ENCODE data around the gene CBX5.
"Not testable (repeated sequence)": the region's sequence is repeated elsewhere in the genome, so short reads cannot be mapped to it uniquely, and the experiment has no call there.

Gene CBX5

DNA sequence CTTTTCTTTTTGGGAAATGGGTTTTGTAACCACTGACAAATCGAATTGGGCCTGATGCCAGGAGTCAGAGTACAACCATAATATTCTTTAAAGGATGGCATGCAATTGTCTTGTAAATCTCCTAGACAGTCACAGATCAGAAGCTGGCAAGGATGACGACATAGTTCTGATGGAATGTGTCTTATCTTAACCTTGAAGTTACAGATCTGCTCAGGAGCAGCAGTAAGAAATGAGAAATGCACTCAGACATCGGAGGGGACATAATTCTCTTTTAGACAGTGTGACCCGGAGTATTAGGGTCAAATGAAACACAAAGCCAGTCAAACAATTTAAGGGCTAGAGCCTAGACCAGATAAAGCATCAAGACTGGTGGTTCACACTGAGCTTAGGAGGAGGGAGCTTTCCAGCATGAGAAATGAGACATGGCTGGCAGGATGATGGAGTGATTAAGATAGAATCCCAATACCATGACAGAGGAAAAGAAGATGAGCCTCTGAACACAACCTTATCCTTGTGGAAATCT, 17.5 kb downstream of the CBX5 start:
- DNase-seq = no peak

DNA sequence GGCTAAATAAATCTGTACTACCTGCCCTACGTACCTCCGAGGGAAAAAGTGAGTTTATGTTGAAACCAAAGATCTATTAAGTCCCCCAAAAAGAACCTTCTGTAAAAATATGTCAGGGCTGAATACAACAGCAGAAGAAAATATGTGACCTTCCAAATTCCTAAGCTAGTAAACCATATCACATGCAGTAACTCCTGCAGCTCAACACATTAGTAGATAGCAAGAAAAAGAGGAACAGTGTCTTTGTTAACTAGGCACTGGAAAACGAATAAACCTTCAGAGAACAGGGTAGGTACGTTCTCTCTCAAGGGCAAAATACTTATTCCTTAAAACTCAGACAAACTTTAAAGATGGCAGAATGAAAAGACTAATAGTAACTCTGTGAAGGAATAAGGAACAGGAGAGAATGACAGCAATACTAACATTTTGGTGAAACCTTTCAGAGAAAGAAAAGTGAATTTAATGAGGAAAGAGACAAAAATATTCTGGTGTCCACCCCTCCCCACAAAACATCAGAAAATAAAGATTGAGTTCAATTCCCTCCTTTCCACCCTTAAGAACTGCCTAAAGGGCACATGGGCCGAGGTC, 18.0 kb downstream of the CBX5 start:
- DNase-seq = no peak

DNA sequence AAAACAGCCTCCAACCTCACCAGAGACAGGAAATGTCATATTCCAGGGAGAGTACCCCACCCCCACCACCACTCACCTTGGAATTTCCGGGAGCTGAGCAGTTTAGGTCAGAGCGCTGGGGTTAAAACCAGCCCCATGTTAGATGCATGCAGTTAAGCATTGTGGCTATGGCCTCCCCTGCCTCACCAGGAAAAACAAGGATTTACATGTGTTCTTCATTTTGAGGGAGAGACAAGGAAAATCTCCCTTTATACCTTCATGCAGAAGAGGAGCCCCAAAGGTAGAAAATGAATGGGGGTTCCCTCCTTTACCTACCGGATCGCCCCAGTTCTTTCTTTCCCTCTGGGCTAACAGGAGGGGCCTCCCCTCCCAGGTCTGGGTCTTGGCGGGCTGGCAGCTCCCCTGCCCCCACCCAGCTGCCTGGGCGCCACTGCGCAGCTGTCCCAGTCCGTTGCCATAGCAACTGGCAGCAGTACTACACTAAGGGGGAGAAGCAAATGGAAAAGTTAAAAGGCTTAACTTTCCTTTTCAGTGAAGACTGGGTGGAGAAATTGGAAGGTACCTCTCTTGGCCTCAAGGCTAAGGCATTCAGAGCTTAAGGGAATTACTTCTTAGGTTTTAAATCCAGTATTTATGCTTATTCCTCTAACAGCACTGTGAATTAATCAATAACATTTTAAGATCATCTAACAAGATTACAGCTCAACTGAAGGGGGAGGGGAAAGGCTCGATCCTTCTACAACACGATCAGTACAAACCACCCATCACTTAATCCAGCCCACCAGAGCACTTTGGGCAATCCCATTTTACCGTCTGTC, 20.5 kb downstream of the CBX5 start:
- peak; percentile 77 for DNase-seq

DNA sequence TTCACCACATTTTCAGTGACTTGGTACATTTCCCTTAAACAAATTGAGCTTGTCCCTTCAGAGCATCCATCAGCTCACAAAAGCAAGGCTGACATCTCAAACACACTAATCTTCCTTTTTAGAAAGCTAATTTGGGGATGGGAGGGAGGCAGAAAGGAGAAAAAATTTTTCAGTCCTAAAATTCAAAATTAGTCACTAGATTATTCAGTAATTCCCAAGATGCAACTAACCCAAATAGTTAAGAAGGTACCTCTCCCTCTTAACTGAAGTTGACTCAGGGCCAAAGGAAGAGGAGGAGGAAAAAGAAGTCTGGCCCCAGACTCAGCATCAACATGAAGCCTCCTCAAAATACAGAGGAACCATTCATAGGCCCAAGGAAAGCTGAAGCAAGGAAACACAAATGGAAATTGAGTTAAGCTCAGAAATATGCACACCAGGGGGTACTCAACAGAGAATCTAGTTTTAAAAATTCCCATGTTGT, 21.7 kb downstream of the CBX5 start:
- DNase-seq = no peak

DNA sequence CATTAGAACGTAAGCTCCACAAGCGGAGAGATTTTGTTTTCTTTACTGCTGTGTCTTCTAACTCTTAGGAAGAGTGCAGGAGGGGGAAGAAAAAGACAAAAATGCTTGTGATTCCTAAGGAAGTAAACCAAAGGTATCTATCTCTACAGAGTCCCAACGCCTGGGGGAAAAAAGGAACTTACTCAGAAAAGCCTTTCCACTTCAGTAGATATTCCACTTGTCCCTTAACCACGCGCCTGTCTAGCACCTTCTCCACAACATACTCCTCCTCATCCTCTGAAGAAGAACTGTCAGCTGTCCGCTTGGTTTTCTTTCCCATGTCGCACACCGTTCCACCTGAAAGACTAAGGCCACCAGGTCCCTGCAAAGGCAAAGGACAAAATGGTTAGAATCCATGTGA, 22.6 kb downstream of the CBX5 start:
- no peak for DNase-seq

DNA sequence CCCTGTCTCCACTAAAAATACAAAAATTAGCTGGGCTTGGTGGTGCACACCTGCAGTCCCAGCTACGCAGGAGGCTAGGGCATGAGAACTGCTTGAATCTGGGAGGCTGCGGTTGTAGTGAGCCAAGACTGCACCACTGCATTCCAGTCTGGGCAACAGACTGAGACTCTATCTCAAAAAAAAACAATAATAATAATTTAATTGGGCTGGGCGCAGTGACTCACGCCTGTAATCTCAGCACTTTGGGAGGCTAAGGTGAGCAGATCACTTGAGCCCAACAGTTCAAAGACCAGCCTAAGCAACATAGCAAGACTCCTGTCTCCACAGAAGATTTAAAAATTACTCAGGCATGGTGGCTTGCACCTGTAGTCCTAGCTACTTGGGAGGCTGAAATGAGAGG, 26.7 kb downstream of the CBX5 start:
- DNase-seq = no peak

DNA sequence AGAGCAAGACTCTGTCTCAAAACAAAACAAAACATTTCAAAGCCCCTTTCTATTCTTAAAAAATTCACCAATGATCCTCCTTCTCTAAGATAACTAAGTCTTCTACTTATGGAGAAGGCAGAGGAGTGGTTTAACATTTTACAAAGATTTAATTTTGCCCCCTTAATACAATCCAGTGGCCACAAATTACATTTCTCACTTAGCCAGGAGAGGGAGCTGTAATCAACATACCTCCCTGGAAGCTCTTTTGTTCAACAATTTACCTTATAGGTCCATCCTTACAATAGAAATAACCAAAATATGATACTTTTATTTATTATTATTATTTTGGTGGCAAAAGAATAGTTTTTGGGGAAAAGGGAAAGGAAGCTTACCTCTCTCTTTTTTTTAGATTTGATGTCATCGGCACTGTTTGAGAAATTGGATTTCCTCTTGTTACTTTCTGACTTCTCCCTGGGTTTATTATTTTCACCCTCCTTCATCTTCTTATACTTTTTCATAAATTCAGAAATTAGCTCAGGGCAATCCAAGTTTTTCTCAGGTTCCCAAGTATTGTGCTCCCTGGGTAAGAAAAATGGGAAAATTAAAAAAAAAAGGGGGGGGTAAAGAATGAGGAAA, 28.1 kb downstream of the CBX5 start:
- peak; percentile 47 for DNase-seq

DNA sequence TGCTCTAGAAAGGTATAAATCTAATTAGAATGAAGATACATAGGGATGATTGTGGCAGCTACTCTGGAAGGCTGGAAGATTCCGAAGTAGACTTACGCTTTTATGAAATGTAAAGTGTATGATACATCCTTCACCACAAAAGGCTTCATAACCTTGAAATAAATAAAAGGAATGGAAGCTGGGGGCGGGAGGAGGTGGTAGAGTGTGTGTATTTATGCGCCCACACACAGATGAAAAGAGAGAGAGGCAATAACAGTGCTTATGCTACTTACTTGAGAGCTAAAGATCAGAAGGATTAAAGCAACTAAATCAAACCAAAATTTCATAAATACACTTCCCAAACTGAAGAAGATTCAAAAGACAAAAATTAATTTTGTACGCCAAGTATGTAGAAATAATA, 30.4 kb downstream of the CBX5 start:
- no peak for DNase-seq

DNA sequence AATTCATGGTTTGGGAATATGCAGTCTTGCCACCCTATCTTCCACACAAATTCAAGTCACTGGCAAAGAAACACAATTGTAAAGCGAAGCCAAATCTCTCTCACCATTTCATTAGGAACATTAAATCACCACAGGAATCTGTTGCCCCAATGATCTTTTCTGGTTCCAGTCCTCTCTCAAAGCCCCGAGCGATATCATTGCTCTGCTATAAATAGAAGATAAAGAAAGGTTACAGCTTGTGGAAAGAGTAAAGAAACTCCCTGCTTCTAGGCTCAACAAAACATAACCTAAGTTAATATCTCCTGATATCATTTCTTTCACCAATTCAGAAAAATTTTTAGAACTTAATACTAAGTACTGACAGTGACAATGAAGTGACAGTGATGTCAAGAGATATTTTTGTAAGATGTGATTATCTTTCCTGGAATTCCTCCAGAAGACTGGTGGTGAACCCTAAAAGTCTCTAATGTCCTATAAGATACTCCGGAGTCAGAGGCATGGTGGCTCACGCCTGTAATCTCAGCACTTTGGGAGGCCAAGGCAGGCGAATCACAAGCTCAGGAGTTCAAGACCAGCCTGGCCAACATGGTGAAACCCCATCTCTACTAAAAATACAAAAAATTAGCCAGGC, 33.8 kb downstream of the CBX5 start:
- DNase-seq = no peak

DNA sequence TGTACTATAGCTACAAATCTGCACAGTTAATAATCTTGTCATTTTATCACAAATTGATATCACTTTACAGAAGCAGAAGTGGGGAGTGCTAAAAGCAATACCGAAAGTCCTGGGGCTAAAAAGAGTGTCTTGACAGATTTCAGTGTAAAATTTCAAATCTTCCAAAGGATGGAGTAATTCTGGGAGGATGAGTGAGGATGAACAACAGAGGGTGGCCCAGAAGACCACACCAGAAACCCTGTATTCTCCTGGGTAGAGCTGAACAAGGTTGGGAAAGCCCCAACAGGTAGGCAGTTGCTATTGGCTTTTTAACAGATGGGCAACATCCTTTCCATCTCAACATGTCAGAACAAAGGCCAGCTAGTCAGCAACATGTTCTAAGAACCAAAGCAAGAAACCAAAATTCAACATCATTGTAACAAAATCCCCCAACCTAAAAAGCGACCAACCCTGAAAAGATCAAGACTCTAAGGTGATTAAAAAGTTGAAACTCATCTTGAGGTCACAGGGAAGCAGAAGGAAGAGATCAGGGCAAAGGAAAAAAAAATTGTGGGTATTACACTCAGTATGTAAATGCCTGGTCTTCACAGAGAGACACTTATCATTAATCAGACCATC, 38.8 kb downstream of the CBX5 start:
- DNase-seq = no peak

DNA sequence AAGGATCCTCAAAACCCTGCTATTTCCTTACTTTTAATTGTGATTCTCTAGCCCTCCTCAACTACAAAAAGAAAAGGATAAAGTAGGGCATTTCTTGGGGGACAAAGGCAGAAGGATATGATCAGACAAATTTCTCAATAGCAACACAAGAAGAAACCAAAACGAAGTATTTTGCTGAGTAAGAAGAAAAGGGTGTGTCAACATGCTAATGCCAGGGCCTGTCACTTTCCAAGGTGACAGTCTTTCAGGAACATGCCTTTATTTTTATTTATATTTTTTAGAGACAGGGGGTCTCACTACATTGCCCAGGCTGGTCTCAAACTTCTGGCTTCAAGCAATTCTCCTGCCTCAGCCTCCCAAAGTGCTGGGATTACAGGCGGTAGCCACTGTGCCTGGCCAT, 39.8 kb downstream of the CBX5 start:
- DNase-seq = no peak

DNA sequence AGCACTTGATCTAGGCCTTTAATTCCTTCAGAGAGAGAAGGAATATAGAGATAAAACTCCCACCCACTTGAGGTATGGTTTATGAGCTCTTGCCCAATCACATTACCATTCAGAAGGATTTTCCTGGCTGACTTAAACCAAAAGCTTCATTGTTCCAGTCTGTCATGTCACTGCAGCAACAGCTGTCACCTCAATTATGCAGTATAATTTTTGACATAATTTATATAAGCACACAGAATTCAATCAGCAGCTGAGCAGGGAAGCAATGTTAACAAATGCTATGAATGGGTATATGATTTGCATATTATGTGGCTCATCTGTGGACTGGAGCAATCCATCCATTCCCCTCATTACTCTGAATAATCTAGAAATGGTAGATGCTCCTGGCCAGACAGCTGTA, 40.3 kb downstream of the CBX5 start:
- no peak for DNase-seq

DNA sequence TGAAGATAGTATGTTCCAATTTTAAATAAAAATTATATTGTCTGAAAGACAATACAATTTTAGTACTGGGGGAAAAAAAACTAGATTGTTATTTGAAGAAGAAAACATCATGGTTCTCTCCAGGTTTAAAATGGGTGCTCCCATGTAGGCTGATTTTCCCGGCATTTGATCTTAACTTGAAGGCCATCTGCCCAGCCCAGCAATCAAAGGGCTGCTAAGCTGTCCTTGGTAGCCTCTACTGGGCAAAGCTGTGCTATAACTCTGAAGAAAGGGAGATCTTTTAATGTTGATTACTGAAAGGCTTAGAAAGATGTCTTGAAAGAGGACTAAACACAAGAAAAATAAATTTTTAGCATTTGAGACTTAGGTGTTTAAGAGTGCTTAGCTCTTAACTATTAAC, 41.4 kb downstream of the CBX5 start:
- no peak for DNase-seq

DNA sequence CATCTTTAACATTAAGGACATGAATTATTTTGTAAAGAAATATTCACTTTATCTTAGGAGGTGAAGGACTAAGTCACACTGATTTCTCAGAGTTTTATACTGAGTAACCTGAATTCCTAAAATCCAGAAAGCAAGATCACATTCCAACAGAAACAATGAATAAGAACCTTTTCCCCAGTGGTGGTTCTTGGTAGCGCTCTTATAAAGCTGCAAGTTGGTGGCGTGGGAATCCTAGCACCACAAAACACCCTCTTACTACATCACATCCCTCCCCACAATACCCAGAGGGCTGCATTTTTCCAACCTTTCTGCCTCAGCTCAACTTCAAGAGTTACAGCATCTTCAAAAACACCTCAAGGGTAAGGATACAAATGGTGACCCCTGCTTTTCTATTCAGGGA, 47.1 kb downstream of the CBX5 start:
- no peak for DNase-seq

DNA sequence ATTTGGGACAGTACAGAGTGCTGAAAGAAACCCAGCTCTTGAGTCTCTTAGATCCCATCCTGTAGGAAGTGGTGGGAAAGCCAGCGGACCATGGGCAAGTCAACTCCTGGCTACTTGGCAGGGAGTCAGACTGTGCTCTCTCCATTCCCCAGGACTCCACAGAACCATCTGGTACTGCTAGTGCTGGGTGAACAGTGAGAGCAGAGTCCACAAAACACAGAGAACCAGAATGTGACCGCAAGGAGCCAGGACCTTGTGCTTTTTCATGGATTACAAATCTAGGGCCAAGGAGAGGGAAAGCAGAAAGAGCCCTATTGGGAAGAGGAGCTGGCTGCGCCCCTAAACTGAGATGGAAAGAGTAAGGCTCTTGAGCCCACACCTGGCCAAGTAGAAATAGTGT, 48.7 kb downstream of the CBX5 start:
- DNase-seq = not testable (repeated sequence)

DNA sequence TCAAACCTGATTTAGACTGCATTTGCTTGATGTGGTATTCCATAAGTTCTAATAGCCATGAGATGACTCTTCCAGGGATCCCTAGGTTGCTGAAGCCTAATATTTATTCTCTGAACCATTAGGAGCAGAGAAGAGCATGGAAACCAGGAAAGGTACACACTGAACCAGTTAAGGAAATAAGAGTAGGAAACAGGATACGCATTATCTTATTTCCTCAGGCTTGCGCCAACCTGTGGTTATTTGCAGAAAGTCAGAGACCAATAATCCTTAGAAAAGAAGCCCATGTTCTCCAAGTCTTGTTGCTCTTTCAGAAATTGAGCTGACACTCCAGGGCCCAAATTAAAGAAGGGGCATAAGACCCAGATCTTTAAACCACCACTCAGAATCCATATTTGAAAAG, 49.4 kb downstream of the CBX5 start:
- no peak for DNase-seq

DNA sequence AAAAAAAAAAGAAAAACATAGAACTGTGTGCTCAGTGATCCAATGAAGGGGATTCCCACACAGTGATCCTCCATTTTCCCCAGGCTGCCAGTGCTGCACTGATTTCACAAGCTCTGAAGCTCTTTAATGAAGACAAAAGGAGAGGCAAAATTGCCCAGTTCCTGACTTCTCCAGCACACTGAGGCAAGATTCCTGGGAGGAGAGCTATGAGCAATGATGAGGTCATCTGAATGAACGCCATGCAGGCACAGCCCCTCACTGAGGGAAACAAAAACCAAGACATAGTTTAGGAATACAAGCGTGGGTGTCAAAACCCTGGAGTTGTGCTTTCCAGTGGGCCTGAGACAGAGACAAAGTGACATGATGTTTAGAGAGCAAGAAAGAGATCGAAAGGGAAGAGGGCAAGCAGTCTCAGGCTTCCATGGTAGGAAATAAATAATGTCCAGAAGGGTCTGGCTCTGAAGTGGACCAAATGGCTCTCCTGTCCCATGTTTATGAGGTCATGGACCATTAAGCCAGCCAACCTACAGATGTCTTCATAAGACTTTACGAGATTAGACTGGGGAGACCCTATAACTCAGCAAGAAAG, 50.2 kb downstream of the CBX5 start:
- DNase-seq = no peak

DNA sequence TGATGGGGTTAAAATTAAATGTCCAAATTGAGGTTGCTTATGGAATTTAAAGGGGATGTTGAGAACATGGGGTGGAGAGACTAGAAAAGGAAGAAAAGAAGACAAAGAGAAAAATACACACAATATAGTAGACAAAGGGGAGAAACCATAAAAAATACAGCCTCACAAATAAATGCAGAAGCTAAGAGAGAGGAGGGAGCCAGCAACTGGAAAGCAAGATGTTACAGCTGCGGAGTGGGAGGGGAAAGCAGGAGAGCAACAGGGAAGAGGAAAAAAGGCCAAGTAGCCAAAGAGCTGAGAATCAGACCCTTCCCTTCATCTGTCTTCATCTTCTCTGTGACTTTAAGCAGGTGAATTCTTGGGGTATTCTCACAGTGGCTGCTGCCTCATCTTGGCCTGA, 51.5 kb downstream of the CBX5 start:
- no peak for DNase-seq

DNA sequence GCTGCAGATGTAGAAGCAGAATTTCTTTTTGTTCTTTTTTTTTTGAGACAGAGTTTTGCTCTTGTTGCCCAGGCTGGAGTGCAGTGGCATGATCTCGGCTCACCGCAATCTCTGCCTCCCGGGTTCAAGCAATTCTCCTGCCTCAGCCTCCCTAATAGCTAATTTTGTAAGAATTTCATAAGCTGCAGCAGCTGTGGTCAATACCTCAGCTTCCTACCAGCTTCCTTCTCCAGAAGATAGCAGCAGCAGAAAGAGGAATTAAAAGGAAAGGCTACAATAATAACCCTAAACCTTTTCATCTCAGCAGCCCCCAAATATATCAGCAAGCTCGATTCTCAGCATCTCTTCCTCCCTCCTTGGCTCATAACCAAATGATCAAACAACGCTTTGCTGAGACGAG, 52.0 kb downstream of the CBX5 start:
- not testable (repeated sequence) for DNase-seq

DNA sequence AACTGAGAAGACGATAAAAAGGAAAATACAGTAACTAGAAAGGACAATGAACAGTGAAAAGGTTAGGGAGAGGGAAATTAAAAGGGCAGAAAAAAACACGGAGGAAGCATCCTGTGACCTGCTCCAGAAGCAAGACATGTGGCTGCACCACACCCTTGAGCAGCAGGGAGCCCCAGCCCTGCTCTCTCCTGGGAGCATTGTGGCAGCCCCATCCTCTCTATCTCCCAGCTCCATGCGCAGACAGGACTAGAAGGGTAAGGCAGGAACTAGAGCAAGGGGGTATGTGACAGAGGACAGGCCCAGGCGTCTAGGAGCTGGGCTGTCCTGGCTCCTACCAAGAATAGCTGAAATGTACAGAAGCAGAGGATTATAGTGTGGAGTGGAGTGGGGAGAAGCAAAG, 52.5 kb downstream of the CBX5 start:
- DNase-seq = no peak

DNA sequence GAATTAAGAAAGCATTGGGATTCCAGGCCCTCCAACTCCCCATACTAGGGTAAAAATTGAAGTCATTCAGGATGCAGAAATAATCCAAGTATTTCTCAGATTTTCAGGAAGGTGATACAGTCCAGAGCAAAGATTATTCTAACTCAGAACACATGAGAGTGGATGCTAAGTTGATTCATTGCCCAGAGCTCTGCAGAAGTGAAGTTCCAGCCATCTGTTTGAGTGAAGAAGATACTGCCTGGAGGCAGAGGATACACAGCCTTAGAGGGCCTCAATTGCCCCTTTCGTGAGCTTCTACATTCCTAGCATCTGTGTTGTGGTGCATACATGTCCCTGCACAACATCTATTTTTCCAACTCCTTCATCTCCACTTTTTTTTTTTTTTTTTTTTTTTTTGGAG, 54.3 kb downstream of the CBX5 start:
- no peak for DNase-seq

DNA sequence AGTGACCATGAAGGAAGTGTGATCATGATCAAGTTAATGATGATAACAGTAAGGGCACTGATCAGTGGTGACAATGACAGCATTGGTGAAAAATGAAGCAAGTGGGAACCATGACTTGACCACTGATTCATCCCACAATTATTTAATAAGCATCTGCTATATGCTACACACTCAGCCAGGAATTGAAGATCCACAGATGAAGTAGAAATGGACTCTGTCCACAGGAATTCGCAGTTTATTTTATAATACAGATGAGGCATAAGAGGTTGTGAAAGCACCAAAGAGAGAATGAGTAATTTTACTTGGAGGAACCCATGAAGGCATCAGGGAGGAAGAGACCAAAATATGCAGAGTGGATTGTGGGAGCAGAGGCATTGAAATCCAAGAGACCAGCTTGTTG, 57.3 kb downstream of the CBX5 start:
- no peak for DNase-seq

Measured in NCI-H510A treated with DMSO at 0.1 percent for 48 hours (cell line).